ENCODE data around the gene PIK3R5.

- TF ChIP-seq CTCF (conservative IDR thresholded peaks at IDR 0.05; ENCODE audit: low read length), result no peak
- TF ChIP-seq EZH2phosphoT487 (IDR thresholded peaks at IDR 0.05; ENCODE audit: borderline replicate concordance, low read depth, low read length), result no peak
These were observed 49.0 kb downstream of the PIK3R5 start for GRCh38 chr17:8916466-8916865.

Data from OCI-LY7 (cell line).